Measurements from ENCODE around the gene TMEM233.
"Not testable (repeated sequence)": the region's sequence is repeated elsewhere in the genome, so short reads cannot be mapped to it uniquely, and the experiment has no call there.

Gene TMEM233

GRCh38 chr12:119613319-119613936, 19.9 kb downstream of the TMEM233 start:
- no peak for DNase-seq

GRCh38 chr12:119614705-119615104, 21.1 kb downstream of the TMEM233 start:
- DNase-seq, result no peak

- DNase-seq, result no peak
These were observed 22.2 kb downstream of the TMEM233 start for GRCh38 chr12:119615518-119616475.

- DNase-seq, result not testable (repeated sequence)
These were observed 24.8 kb downstream of the TMEM233 start for GRCh38 chr12:119618328-119618896.

GRCh38 chr12:119620490-119620889, 26.9 kb downstream of the TMEM233 start:
- DNase-seq, result no peak

GRCh38 chr12:119621878-119622277, 28.3 kb downstream of the TMEM233 start:
- no peak for DNase-seq

GRCh38 chr12:119624966-119625365, 31.4 kb downstream of the TMEM233 start:
- DNase-seq, result no peak

GRCh38 chr12:119627019-119627643, 33.6 kb downstream of the TMEM233 start:
- DNase-seq, result no peak

- no peak for DNase-seq
These were observed 34.1 kb downstream of the TMEM233 start for GRCh38 chr12:119627686-119628085.

GRCh38 chr12:119630223-119630780, 36.7 kb downstream of the TMEM233 start:
- no peak for DNase-seq

GRCh38 chr12:119630962-119631550, 37.5 kb downstream of the TMEM233 start:
- DNase-seq, result no peak

GRCh38 chr12:119631930-119632678, 38.5 kb downstream of the TMEM233 start:
- no peak for DNase-seq

- no peak for DNase-seq
These were observed 41.2 kb downstream of the TMEM233 start for GRCh38 chr12:119634743-119635142.

- DNase-seq, result no peak
These were observed 49.4 kb downstream of the TMEM233 start for GRCh38 chr12:119642986-119643385.

- no peak for DNase-seq
These were observed 51.4 kb downstream of the TMEM233 start for GRCh38 chr12:119644930-119645329.

- DNase-seq, result no peak
These were observed 52.0 kb downstream of the TMEM233 start for GRCh38 chr12:119645535-119646059.

- DNase-seq, result peak in 1 of 2 donors; percentile 20
These were observed 55.7 kb downstream of the TMEM233 start for GRCh38 chr12:119649202-119649808.

GRCh38 chr12:119652665-119653064, 59.1 kb downstream of the TMEM233 start:
- no peak for DNase-seq

GRCh38 chr12:119657001-119657400, 63.4 kb downstream of the TMEM233 start:
- not testable (repeated sequence) for DNase-seq

GRCh38 chr12:119658166-119658565, 64.6 kb downstream of the TMEM233 start:
- not testable (repeated sequence) for DNase-seq
